HG03565 (cell line): ENCODE data around the gene RIMOC1.
"Not testable (repeated sequence)": the region's sequence is repeated elsewhere in the genome, so short reads cannot be mapped to it uniquely, and the experiment has no call there.

Experiments
- ATAC-seq: cut with Tn5 transposase; IDR thresholded peaks from one replicate; pipeline ENCODE4 v1.9.1; 2021; ENCODE audit warnings: mild to moderate bottlenecking, moderate library complexity; ENCODE audit not compliant: unreplicated experiment

The RIMOC1 gene

DNA sequence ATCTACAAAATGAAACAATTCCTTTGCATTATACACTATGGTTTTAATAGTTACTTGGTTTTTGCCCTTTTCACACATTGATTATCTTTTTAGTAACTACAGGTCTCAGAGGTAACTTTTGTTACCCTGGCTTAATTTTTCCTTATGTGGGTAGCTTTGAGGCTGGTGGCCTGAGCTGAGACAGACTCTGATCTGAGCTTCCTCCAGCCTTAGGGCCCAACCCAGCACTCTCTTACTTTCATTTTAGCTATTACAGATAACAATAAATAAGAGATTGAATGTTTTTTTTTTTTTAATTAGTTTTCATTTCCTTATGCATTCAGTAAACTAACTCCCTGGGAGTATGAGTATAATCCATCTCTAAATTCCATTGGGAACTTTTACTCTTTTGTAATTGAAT lies 18.9 kb upstream of the RIMOC1 start:
- ATAC-seq, result no peak

DNA sequence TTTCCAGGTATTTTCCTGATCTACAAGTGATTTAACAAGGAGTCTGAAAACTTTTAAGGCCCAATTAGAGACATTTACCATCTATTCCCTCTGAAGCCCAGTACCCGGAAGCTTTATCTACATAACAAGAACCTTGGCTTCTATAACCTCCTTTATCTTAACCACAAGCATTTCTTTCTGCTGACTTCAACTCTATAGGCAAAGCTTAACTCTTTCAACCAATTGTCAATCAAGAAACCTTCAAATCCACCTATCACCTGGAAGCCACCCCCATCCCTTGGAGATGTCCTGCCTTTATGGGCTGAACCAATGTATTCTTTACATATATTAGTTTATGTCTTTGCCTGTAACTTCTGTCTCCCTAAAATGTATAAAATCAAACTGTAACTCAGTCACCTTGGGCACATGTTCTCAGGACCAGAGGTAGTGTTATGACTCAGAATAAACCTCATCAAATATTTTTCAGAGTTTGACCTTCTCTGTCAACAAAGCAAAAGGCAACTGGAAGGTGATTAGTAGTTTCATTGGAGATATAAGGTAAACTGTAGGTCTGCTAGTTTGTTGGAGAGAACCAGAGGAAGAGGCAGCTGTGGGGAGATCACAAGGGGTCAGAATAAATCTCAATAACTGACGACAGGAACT lies 13.0 kb upstream of the RIMOC1 start:
- no peak for ATAC-seq

DNA sequence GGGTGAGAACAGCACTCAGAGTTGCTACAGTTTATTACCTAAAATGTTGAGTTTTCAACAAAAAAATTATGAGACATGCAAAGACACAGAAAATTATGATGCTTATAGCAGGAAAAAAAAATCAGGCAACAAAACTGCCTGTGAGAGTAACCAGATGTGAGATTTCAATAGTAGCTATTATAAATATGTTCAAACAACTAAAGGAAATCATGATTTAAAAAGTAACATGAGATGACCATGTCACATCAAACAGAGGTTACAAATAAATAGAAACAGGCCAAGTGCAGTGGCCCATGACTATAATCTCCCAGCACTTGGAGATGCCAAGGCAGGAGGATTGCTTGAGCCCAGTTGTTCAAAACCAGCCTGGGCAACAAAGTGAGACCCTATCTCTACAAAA lies 12.1 kb upstream of the RIMOC1 start:
- ATAC-seq, result no peak

DNA sequence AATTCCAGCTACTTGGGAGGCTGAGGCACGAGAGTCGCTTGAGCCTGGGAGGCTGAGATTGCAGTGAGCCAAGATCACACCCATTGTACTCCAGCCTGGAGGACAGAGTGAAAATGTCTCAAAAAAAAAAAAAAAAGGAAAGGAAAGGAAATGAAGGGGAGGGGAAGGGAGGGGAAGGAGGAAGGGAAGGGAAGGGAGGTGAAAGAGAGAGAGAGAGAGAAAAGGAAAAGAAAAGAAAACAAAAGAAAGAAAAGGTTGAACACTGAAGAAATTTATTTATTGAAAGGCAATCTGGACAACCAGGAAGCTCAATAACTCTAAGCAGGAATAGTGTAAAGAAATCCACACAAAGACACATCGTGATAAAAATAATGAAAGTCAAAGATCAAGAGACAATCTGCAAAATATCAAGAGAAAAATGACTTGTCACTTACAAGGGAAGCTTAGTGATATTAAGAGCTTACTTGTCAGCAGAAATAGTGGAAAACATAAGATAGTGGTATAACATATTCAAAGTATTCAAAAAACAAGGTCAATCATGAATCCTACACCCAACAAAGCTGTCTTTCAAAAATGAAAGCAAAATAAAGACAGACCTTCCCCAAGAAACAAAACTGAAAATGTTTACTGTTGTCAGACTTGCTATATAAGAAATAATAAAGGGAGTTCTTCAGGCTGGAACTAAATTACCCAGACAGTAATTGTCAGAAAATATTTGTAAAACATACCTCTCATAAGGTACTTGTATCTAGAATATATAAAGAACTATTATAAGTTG lies 10.9 kb upstream of the RIMOC1 start:
- no peak for ATAC-seq

DNA sequence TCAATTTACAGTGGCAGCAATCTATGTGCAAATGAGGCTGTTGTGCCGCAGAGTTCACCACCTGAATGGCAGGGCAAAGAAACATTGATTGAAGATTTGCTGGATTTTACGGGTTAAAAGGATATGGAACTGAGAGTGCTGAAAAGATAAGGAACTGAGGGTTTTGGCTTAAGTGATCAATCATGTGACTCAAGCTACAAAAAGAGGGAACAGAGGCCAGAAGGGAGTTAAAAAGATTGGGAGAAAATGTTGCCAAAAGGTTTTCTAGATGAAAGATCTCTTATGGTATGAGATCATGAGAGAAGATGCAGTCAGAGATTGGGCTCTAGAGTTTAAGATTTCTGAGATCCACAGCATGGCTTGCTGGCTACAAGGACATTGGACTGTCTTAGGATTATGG lies 7.9 kb upstream of the RIMOC1 start:
- ATAC-seq, result no peak

DNA sequence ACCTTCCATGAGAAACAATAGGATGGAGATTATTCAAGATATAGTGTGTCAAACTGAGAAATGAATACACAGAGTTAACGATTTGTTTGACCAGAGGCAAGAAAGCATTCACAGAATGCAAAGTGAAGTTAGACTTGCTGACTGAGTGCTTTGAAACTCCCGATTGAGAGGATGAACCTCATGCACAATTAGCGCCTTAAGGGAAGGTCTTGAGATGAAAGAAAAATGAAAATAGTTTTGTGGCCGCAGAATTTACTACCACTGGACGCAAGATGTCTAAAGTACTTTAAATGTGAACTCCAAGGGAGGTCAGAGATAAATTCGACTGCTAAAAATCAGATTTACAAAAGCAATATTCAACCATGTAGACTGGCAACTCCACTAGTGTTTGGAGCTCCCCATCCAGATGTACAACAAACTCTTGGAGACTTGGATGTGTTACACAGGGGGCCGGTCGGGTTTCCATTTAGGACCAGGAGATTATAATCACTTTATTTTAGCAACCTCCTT lies 707 bp upstream of the RIMOC1 start:
- ATAC-seq, result no peak

DNA sequence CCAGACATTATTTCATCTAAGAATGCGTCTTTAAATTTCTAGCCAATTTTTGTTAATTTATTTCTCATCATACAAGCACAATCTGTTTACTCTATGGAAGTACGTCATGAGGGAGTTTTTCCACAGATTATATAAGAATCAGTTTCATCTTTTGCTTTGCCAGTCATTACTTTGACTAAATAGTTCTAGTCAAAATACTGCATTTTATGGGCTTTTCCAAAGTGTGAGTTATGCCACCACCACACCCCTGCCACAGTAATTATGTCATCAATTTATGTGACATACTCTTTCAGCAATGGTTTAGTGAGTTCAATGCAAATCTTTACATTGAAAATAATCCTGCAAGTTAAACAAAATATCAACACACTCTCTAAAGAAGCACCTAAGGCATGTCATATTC lies 2.0 kb downstream of the RIMOC1 start:
- ATAC-seq, result no peak

DNA sequence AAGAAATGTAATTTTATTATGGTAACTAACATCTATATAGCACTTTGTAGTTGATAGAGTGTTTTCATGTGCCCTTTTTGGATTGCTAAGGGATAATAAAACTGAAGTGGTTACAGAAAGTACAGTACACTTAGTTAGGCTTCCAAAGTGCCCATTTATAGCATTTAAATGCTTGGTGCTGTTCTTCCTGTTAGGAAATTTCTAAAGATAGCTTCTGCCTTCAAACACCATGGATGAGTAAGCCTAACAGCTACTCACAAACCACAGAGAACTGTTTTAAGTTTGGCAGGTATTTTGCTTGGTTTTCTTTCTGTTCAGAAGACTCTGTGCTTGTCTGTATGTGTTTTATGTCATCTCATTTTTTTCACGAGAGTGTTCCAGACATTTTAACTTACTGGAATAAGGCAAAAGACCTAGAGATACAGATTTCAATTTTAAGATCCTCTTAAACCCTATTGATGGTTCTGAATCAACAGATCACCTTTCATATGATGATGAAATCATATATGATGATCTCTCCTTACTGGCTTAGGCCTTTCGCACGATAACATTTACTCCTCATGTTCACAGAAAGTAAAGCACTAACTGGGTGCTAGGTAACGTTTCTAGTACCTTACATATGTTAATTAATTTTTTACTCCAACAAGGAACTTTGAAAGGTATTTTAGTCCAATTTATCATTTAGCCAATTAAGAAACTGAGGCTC lies 4.4 kb downstream of the RIMOC1 start:
- ATAC-seq, result no peak

- ATAC-seq, result peak; percentile 34
These were observed 14.0 kb downstream of the RIMOC1 start for GRCh38 chr5:41918105-41918504.

- no peak for ATAC-seq
These were observed 17.0 kb downstream of the RIMOC1 start for GRCh38 chr5:41921166-41921565.

- ATAC-seq, result no peak
These were observed 17.7 kb downstream of the RIMOC1 start for GRCh38 chr5:41921874-41922273.

DNA sequence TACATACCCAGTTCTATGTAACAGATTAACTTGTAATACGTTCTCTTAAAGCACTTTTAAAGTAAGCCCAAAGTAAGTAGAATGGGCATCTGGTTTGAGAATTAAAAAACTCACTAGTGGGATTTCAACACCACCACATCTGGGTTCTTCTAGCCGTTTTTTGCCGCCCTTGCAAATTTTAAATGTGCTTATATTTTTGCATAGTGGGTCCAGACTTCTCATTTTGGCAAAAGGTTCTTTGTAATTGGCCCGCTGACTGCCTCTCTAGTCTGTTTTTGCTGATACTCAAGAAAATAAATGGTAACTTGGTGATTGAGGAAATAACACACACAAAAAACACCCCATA lies 20.4 kb downstream of the RIMOC1 start:
- no peak for ATAC-seq

GRCh38 chr5:41924872-41925554 lies 20.9 kb downstream of the RIMOC1 start, which contains the start of gene FBXO4:
Gene FBXO4, plus strand, starts transcription at chr5:41925281. Its CDS starts 29 bp downstream, at chr5:41925310.
- peak; percentile 93 for ATAC-seq

- ATAC-seq, result peak; percentile 14
These were observed 21.4 kb downstream of the RIMOC1 start for GRCh38 chr5:41925555-41925951.

DNA sequence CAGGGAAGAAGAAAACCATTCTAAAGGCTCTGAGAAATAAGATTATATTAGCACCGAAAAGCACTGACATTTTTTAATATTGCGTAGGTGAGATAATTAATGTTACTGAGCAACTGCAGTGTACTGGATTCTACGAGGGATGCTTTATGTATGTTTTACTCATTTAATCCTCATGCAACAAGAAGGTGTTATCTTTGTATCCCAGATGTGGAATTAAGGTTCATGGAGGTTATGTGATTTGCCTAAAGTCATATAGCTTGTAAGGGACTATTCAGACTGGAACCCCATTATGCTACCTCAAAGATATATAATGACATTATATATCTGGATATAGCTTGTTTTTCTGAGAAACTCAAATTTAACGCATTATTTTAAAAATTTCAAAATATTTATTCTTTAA lies 23.5 kb downstream of the RIMOC1 start:
- ATAC-seq, result no peak

GRCh38 chr5:41929035-41929434 lies 24.9 kb downstream of the RIMOC1 start:
- no peak for ATAC-seq

DNA sequence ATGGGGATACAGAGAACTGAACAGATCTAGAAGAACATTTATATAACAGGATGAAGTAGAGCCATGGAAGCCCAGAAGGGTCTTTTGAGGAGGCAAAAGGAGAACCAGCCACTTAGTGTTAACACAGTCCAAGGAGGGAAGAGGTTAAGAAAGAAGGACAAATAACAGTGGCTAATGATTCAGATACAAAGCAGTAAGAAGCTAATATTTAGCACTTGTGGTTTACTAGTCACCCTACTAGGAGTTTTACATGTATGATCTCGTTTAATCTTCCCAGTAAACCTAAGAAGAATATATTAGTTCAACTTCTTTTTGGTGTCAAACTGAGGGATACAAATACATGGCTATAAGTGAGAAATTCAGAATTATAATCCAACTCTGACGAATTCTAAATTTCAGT lies 28.6 kb downstream of the RIMOC1 start:
- no peak for ATAC-seq

DNA sequence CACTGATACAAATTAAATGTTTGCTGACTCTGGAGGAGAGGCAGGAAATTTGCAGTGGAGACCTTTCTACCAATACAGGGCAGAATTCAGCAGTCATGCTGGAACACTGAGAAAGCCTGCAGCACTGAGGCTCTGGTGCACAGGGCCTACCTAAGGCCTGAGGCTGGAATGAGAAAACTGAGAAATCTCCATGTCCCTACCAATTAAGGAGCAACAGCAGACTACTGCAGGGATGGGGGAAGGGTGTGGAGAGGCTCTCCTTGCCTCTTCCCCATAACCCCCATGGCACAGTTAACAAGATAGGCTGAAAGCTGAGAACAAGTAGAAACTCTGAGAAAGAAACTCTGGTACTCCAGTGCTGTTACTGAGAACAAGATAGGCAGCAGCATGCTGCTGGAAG lies 31.4 kb downstream of the RIMOC1 start:
- ATAC-seq, result no peak

- ATAC-seq, result no peak
These were observed 36.5 kb downstream of the RIMOC1 start for GRCh38 chr5:41940641-41941040.

- ATAC-seq, result not testable (repeated sequence)
These were observed 41.3 kb downstream of the RIMOC1 start for GRCh38 chr5:41945332-41945955.

DNA sequence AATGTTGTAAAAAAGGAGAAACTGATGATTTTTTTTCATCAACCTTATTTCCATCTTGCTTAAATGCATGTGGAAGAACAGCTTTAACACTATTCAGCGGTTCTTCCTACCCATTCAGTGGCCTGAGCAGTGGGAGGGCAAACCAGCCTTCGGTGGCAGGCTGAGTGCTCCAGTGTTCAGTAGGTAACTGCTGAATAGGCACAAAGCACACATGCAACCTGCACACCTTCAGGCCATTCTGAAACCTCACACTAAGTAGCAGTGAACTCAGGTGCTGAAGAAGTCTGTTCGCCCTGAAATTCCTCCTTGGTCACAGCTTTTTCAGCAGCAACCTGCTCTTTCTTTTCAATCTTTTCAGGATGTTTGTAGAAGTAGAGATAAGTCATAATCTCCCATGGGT lies 47.1 kb downstream of the RIMOC1 start:
- no peak for ATAC-seq
